Liver (tissue), 9 donors: ENCODE results near the gene AGMAT. TPM values are rescaled to one million over a fixed set of nuclear protein-coding genes. Genes with fewer than 3 reads are reported as not detected.

Experiments used
- DNase-seq: peaks from one replicate; pipeline ENCODE4 v3.0.0-alpha.2; 2017; ENCODE audit warnings: low spot score
- H3K27ac ChIP-seq, 2 donors: one replicate each; pipeline ENCODE4 v1.7.0; 2013; ENCODE audit warnings: inconsistent platforms in 2 of 2, low read length in 2 of 2, control low read depth in 1 of 2, low read depth in 1 of 2, mild to moderate bottlenecking in 1 of 2
- H3K27me3 ChIP-seq, 4 donors: one replicate each; pipeline versions ENCODE4 v1.6.1 to v1.7.0; 2013; ENCODE audit warnings: low read length in 3 of 4, inconsistent platforms in 1 of 4, mild to moderate bottlenecking in 1 of 4, moderate library complexity in 1 of 4; ENCODE audit not compliant: control insufficient read depth in 4 of 4, insufficient read depth in 4 of 4
- H3K36me3 ChIP-seq, 4 donors: one replicate each; pipeline versions ENCODE4 v1.6.1 to v1.7.0; 2013; ENCODE audit warnings: low read length in 3 of 4, mild to moderate bottlenecking in 3 of 4, low read depth in 1 of 4, moderate library complexity in 1 of 4; ENCODE audit not compliant: control insufficient read depth in 4 of 4, insufficient read depth in 3 of 4
- H3K4me1 ChIP-seq, 4 donors: one replicate each; pipeline versions ENCODE4 v1.6.1 to v1.7.0; 2013; ENCODE audit warnings: low read length in 3 of 4, mild to moderate bottlenecking in 3 of 4, moderate library complexity in 1 of 4; ENCODE audit not compliant: control insufficient read depth in 4 of 4, insufficient read depth in 4 of 4
- H3K4me3 ChIP-seq, 3 donors: one replicate each; pipeline versions ENCODE4 v1.6.1 to v1.7.0; 2013; ENCODE audit warnings: low read length in 3 of 3, control low read depth in 1 of 3, low read depth in 1 of 3, mild to moderate bottlenecking in 1 of 3
- H3K9ac ChIP-seq, 2 donors: one replicate each; pipeline ENCODE4 v1.7.0; 2013; ENCODE audit warnings: low read length in 2 of 2, mild to moderate bottlenecking in 2 of 2, moderate library complexity in 2 of 2, control low read depth in 1 of 2, low read depth in 1 of 2
- H3K9me3 ChIP-seq, 4 donors: one replicate each; pipeline versions ENCODE4 v1.6.1 to v1.7.0; 2013; ENCODE audit warnings: low read length in 3 of 4; ENCODE audit not compliant: control insufficient read depth in 4 of 4
- ATF3 ChIP-seq: IDR thresholded peaks from 2 replicates; pipeline ENCODE4 v1.6.1; 2016; ENCODE audit warnings: antibody characterized with exemption
- CTCF ChIP-seq: fragments of 150-350 bp; IDR thresholded peaks from 2 replicates; pipeline ENCODE4 v1.5.1; 2017; ENCODE audit warnings: improper control_type of control experiment, low read depth, low read length; ENCODE audit not compliant: missing input control
- EGR1 ChIP-seq, 2 donors: IDR thresholded peaks; 2 replicates each; pipeline ENCODE4 v1.6.1; 2016 to 2018; ENCODE audit warnings: antibody characterized with exemption in 2 of 2, low read depth in 2 of 2
- FOXA2 ChIP-seq: IDR thresholded peaks from 2 replicates; pipeline ENCODE4 v1.6.1; 2016; ENCODE audit warnings: antibody characterized with exemption
- GABPA ChIP-seq, 2 donors: IDR thresholded peaks in 1 of 2; conservative IDR thresholded peaks in 1 of 2; 2 replicates each; pipeline ENCODE4 v1.6.1; 2016; ENCODE audit warnings: antibody characterized with exemption in 2 of 2, mild to moderate bottlenecking in 1 of 2, moderate library complexity in 1 of 2
- HNF4G ChIP-seq: IDR thresholded peaks from 2 replicates; pipeline ENCODE4 v1.6.1; 2016; ENCODE audit warnings: antibody characterized with exemption
- JUND ChIP-seq, 2 donors: IDR thresholded peaks; 2 replicates each; pipeline ENCODE4 v1.6.1; 2016; ENCODE audit warnings: antibody characterized with exemption in 2 of 2
- NR2F2 ChIP-seq: IDR thresholded peaks from 2 replicates; pipeline ENCODE4 v1.6.1; 2016; ENCODE audit warnings: antibody characterized with exemption
- RAD21 ChIP-seq, 2 donors: IDR thresholded peaks; 2 replicates each; pipeline ENCODE4 v1.6.1; 2016; ENCODE audit warnings: antibody characterized with exemption in 2 of 2, mild to moderate bottlenecking in 2 of 2
- REST ChIP-seq: IDR thresholded peaks from 2 replicates; pipeline ENCODE4 v1.6.1; 2016; ENCODE audit warnings: antibody characterized with exemption, mild to moderate bottlenecking
- RXRA ChIP-seq, 2 donors: IDR thresholded peaks; 2 replicates each; pipeline ENCODE4 v1.6.1; 2017 to 2018; ENCODE audit warnings: antibody characterized with exemption in 2 of 2, mild to moderate bottlenecking in 1 of 2
- SP1 ChIP-seq: IDR thresholded peaks from 2 replicates; pipeline ENCODE4 v1.6.1; 2018; ENCODE audit warnings: antibody characterized with exemption, mild to moderate bottlenecking
- TAF1 ChIP-seq: conservative IDR thresholded peaks from 2 replicates; pipeline ENCODE4 v1.6.1; 2016; ENCODE audit warnings: antibody characterized with exemption, mild to moderate bottlenecking
- ZBTB33 ChIP-seq: IDR thresholded peaks from 2 replicates; pipeline ENCODE4 v1.6.1; 2016; ENCODE audit warnings: antibody characterized with exemption
- WGBS: extraction: QIAGEN DNeasy Blood & Tissue Kit; methylation state at CpG from one replicate; pipeline ENCODE4 v1.1.7; 2013; 5-methylcytosine and 5-hydroxymethylcytosine counted together
- polyA plus RNA-seq, 2 donors: library from polyadenylated mRNA; stranded (reverse) in 1 of 2; unstranded in 1 of 2; fragments of 200-250 nt in 1 of 2; fragments of >200 nt in 1 of 2; fragmentation: Nextera tagmentation in 1 of 2; extraction: Ambion mirVana in 1 of 2; gene quantifications; one replicate each; pipeline versions ENCODE4 v1.2.1 to v1.2.3, GENCODE V29; 2013 to 2015
- total RNA-seq, 2 donors: library from RNA; depleted of rRNA; stranded (reverse); fragments of >200 nt; gene quantifications; one replicate each; pipeline ENCODE4 v1.2.3, GENCODE V29; 2014
- TF ChIP-seq, protein P1 (sequence below): IDR thresholded peaks from 2 replicates; pipeline ENCODE4 v1.6.1; 2016; ENCODE audit warnings: antibody characterized with exemption
- donor health status: healthy.
- donor health status: healthy.
- donor health status: healthy.
- donor health status: healthy.
- donor health status: healthy.

Gene AGMAT
- total and polyA plus RNA-seq, 4 donors = 31.9 to 83.6 (median 40.6) TPM

DNA sequence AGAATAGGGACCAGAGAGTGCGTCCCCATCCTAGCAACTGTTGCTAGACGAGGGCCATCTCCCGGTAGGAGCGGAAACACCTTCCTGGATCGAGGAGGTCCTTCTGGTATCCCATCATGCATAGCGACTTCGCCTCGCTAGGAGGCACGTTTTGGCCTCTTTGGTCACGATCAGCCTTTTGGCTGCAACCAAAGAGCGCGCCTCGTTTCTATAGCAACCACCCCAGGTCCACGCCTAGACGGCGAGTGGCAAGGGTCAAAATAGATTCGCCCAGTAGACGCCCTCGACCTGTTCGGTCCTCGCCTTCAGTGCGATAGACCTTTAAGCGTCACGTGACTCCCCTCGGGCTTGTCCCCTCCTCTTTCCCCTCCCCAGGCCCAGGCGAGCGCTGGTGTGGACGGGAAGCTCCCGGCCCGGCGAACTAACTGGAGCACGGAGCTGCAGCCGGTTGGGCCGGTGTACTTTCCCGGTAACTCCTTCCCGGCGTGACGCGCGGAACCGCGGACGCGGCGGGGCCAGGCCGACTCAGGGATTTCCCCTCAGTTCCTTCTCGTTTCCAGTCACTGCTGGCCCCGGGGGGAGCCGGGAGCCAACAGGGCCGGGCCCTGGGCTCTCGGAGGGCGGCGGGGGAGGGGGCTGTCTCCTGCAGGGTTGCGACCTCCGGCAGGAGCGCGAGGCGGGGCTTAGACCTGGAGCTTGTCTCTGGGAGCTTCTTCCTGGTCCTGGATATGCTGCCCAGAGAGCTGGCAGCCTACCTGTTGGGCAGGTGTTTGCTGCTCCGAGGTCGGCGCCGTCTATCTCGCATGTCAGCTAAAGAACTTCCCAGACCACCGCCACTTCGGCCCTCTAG, 58.1 kb downstream of the AGMAT start, which contains the start of gene DNAJC16 (continued):
- peak; percentile 76 for TF ChIP-seq ATF3
- TF ChIP-seq FOXA2 = peak; percentile 62
- TF ChIP-seq GABPA (IDR thresholded peaks at IDR 0.05 in 1 of 2, conservative IDR thresholded peaks at IDR 0.05 in 1 of 2) = peak; percentile 30 to 84
- TF ChIP-seq NR2F2 = peak; percentile 96
- TF ChIP-seq CTCF = no peak
- peak; percentile 87 to 90 for TF ChIP-seq RXRA (IDR thresholded peaks at IDR 0.05)
- TF ChIP-seq HNF4G = no peak

GRCh38 chr1:15526021-15526489, 58.8 kb downstream of the AGMAT start:
- WGBS = 11% methylated on average over 9 of the region's 9 CpGs
- H3K36me3 ChIP-seq = peaks cover 0 to 4% (median 2%) of the 10 kb centered on the region in 4 donors
- no peak for DNase-seq
- peak overlapping the region in 1 of 3 donors; percentile 7 for H3K4me3 ChIP-seq
- no peaks in the 10 kb centered on the region for H3K9me3 ChIP-seq
- peak overlapping the region; percentile 95 to 97 for H3K27ac ChIP-seq
- peak overlapping the region in 1 of 2 donors; percentile 79 for H3K9ac ChIP-seq
- no peak for TF ChIP-seq RAD21 (IDR thresholded peaks at IDR 0.05)
- peak in 1 of 2 donors; percentile 24 for TF ChIP-seq JUND (IDR thresholded peaks at IDR 0.05)
- no peak for TF ChIP-seq FOXA2
- no peak for TF ChIP-seq EGR1 (IDR thresholded peaks at IDR 0.05; ENCODE audit: low read depth in 2 of 2)
- no peak for TF ChIP-seq ATF3
- H3K4me1 ChIP-seq = peaks cover 3 to 35% (median 24%) of the 10 kb centered on the region in 4 donors
- H3K27me3 ChIP-seq = no peaks in the 10 kb centered on the region

DNA sequence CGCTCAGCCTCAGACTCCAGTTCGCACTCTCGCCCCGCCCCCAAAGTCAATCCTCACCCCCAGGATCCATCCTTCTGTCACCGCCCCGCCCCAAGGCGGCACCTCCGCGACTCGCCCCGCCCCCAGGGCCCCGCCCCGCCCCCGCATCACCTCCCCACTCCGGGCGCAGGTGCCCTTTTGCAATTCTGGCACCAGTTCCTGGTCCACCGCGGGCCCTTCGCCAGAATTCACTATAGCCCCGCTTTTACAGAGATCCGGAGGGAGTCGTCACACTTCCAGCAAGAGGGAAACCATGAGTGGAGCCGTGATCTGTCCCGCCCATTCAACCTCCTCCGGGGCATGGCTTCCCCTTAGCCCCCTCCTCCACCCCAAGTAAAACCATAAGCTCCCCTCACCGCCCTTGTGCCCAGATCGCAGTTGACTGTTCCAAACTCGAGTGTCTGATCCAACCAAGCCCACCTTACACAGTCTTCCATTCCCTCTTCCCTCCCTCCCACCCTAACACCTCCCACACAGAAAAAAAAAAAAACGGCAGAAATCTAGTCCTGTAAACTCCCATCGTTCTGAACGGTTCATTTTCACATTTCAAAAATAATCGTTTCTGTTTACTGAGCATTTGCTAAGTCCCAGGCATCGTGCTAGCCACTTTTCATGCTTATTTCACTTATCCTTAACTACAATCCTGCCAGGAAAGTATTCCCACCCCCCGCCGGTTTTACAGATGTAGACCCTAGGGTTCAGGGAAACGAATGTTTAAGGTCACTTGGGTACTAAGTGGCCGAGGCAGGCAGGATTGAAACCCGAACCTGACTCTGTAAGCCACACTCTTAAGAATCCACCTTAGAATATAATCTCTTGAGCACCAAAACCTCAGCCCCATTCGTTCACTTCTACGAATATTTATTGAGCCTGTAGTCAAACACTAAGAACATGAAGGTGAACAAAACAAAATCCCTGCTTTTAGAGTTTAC, 59.5 kb downstream of the AGMAT start:
- H3K4me1 ChIP-seq = peaks cover 3 to 35% (median 24%) of the 10 kb centered on the region in 4 donors
- DNase-seq = peak; percentile 100
- H3K27me3 ChIP-seq = no peaks in the 10 kb centered on the region
- H3K27ac ChIP-seq = peak overlapping the region; percentile 95 to 97
- WGBS = 2% methylated on average over 40 of the region's 40 CpGs
- H3K36me3 ChIP-seq = peaks cover 0 to 2% (median 0%) of the 10 kb centered on the region in 4 donors
- peak overlapping the region; percentile 45 to 59 (median 47) for H3K4me3 ChIP-seq
- no peaks in the 10 kb centered on the region for H3K9me3 ChIP-seq
- H3K9ac ChIP-seq = peak overlapping the region; percentile 67 to 79
- TF ChIP-seq GABPA (IDR thresholded peaks at IDR 0.05 in 1 of 2, conservative IDR thresholded peaks at IDR 0.05 in 1 of 2) = peak in 1 of 2 donors; percentile 12
- no peak for TF ChIP-seq TAF1
- peak; percentile 32 for TF ChIP-seq SP1
- TF ChIP-seq REST = peak; percentile 52
- TF ChIP-seq, protein P1, sequence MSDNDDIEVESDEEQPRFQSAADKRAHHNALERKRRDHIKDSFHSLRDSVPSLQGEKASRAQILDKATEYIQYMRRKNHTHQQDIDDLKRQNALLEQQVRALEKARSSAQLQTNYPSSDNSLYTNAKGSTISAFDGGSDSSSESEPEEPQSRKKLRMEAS = peak; percentile 17
- no peak for TF ChIP-seq ZBTB33
- TF ChIP-seq EGR1 (IDR thresholded peaks at IDR 0.05; ENCODE audit: low read depth in 2 of 2) = no peak
- peak; percentile 42 for TF ChIP-seq FOXA2
- peak; percentile 36 for TF ChIP-seq ATF3
